ENCODE results near the gene EFHD2.

The EFHD2 gene

GRCh38 chr1:15441247-15441646 is 31.6 kb downstream of the EFHD2 start:
- no peak overlapping the region for H3K4me3 ChIP-seq (ENCODE audit: low read depth, low read length)
- H3K36me3 ChIP-seq (ENCODE audit: control insufficient read depth, insufficient read depth, low read length): no peaks in the 10 kb centered on the region
- H3K9me3 ChIP-seq (ENCODE audit: control insufficient read depth, insufficient read depth, low read length): no peaks in the 10 kb centered on the region

GRCh38 chr1:15442119-15442518 is 32.4 kb downstream of the EFHD2 start:
- Histone ChIP-seq H3K9ac (ENCODE audit: low read depth, low read length) (no peak overlapping the region), H3K4me3 (ENCODE audit: low read depth, low read length) (no peak overlapping the region), H3K36me3 (ENCODE audit: control insufficient read depth, insufficient read depth, low read length) (no peaks in the 10 kb centered on the region), H3K27me3 (ENCODE audit: control insufficient read depth, insufficient read depth, low read length) (no peaks in the 10 kb centered on the region), H3K9me3 (ENCODE audit: control insufficient read depth, insufficient read depth, low read length) (no peaks in the 10 kb centered on the region), H3K4me1 (ENCODE audit: control insufficient read depth, insufficient read depth, low read length) (no peaks in the 10 kb centered on the region)

More at GRCh38 chr1:15441247-15441646, 31.6 kb downstream of the EFHD2 start:
- no peaks in the 10 kb centered on the region for H3K27me3 ChIP-seq (ENCODE audit: control insufficient read depth, insufficient read depth, low read length)
- no peak overlapping the region for H3K9ac ChIP-seq (ENCODE audit: low read depth, low read length)
- no peaks in the 10 kb centered on the region for H3K4me1 ChIP-seq (ENCODE audit: control insufficient read depth, insufficient read depth, low read length)

GRCh38 chr1:15442759-15443158 is 33.1 kb downstream of the EFHD2 start:
- Histone ChIP-seq H3K27me3 (ENCODE audit: control insufficient read depth, insufficient read depth, low read length) (no peaks in the 10 kb centered on the region), H3K4me1 (ENCODE audit: control insufficient read depth, insufficient read depth, low read length) (no peaks in the 10 kb centered on the region), H3K9ac (ENCODE audit: low read depth, low read length) (no peak overlapping the region), H3K4me3 (ENCODE audit: low read depth, low read length) (no peak overlapping the region), H3K9me3 (ENCODE audit: control insufficient read depth, insufficient read depth, low read length) (no peaks in the 10 kb centered on the region), H3K36me3 (ENCODE audit: control insufficient read depth, insufficient read depth, low read length) (no peaks in the 10 kb centered on the region)

- Histone ChIP-seq H3K9ac (ENCODE audit: low read depth, low read length) (no peak overlapping the region), H3K36me3 (ENCODE audit: control insufficient read depth, insufficient read depth, low read length) (no peaks in the 10 kb centered on the region), H3K9me3 (ENCODE audit: control insufficient read depth, insufficient read depth, low read length) (no peaks in the 10 kb centered on the region), H3K4me1 (ENCODE audit: control insufficient read depth, insufficient read depth, low read length) (no peaks in the 10 kb centered on the region), H3K4me3 (ENCODE audit: low read depth, low read length) (no peak overlapping the region), H3K27me3 (ENCODE audit: control insufficient read depth, insufficient read depth, low read length) (no peaks in the 10 kb centered on the region)
Measured at GRCh38 chr1:15443281-15443680, 33.6 kb downstream of the EFHD2 start.

GRCh38 chr1:15444468-15445389 is 35.0 kb downstream of the EFHD2 start:
- Histone ChIP-seq H3K4me3 (ENCODE audit: low read depth, low read length) (no peak overlapping the region), H3K4me1 (ENCODE audit: control insufficient read depth, insufficient read depth, low read length) (no peaks in the 10 kb centered on the region), H3K27me3 (ENCODE audit: control insufficient read depth, insufficient read depth, low read length) (no peaks in the 10 kb centered on the region), H3K9ac (ENCODE audit: low read depth, low read length) (no peak overlapping the region), H3K9me3 (ENCODE audit: control insufficient read depth, insufficient read depth, low read length) (no peaks in the 10 kb centered on the region), H3K36me3 (ENCODE audit: control insufficient read depth, insufficient read depth, low read length) (no peaks in the 10 kb centered on the region)

- Histone ChIP-seq H3K9ac (ENCODE audit: low read depth, low read length) (no peak overlapping the region), H3K36me3 (ENCODE audit: control insufficient read depth, insufficient read depth, low read length) (no peaks in the 10 kb centered on the region), H3K4me3 (ENCODE audit: low read depth, low read length) (no peak overlapping the region), H3K27me3 (ENCODE audit: control insufficient read depth, insufficient read depth, low read length) (no peaks in the 10 kb centered on the region), H3K9me3 (ENCODE audit: control insufficient read depth, insufficient read depth, low read length) (no peaks in the 10 kb centered on the region), H3K4me1 (ENCODE audit: control insufficient read depth, insufficient read depth, low read length) (no peaks in the 10 kb centered on the region)
Measured at GRCh38 chr1:15445390-15446122, 35.9 kb downstream of the EFHD2 start.

GRCh38 chr1:15446212-15446611 is 36.5 kb downstream of the EFHD2 start:
- Histone ChIP-seq H3K9ac (ENCODE audit: low read depth, low read length) (no peak overlapping the region), H3K9me3 (ENCODE audit: control insufficient read depth, insufficient read depth, low read length) (no peaks in the 10 kb centered on the region), H3K4me3 (ENCODE audit: low read depth, low read length) (no peak overlapping the region), H3K36me3 (ENCODE audit: control insufficient read depth, insufficient read depth, low read length) (no peaks in the 10 kb centered on the region), H3K27me3 (ENCODE audit: control insufficient read depth, insufficient read depth, low read length) (no peaks in the 10 kb centered on the region), H3K4me1 (ENCODE audit: control insufficient read depth, insufficient read depth, low read length) (no peaks in the 10 kb centered on the region)

- no peaks in the 10 kb centered on the region for H3K27me3 ChIP-seq (ENCODE audit: control insufficient read depth, insufficient read depth, low read length)
- H3K9ac ChIP-seq (ENCODE audit: low read depth, low read length): no peak overlapping the region
- no peaks in the 10 kb centered on the region for H3K4me1 ChIP-seq (ENCODE audit: control insufficient read depth, insufficient read depth, low read length)
- H3K4me3 ChIP-seq (ENCODE audit: low read depth, low read length): no peak overlapping the region
- H3K9me3 ChIP-seq (ENCODE audit: control insufficient read depth, insufficient read depth, low read length): no peaks in the 10 kb centered on the region
- no peaks in the 10 kb centered on the region for H3K36me3 ChIP-seq (ENCODE audit: control insufficient read depth, insufficient read depth, low read length)
Measured at GRCh38 chr1:15448877-15449462, 39.3 kb downstream of the EFHD2 start.

- no peak overlapping the region for H3K4me3 ChIP-seq (ENCODE audit: low read depth, low read length)
- H3K36me3 ChIP-seq (ENCODE audit: control insufficient read depth, insufficient read depth, low read length): no peaks in the 10 kb centered on the region
- no peak overlapping the region for H3K9ac ChIP-seq (ENCODE audit: low read depth, low read length)
- no peaks in the 10 kb centered on the region for H3K27me3 ChIP-seq (ENCODE audit: control insufficient read depth, insufficient read depth, low read length)
- H3K9me3 ChIP-seq (ENCODE audit: control insufficient read depth, insufficient read depth, low read length): no peaks in the 10 kb centered on the region
- no peaks in the 10 kb centered on the region for H3K4me1 ChIP-seq (ENCODE audit: control insufficient read depth, insufficient read depth, low read length)
Measured at GRCh38 chr1:15449567-15449966, 39.9 kb downstream of the EFHD2 start.

- Histone ChIP-seq H3K9me3 (ENCODE audit: control insufficient read depth, insufficient read depth, low read length) (no peaks in the 10 kb centered on the region), H3K36me3 (ENCODE audit: control insufficient read depth, insufficient read depth, low read length) (no peaks in the 10 kb centered on the region), H3K4me3 (ENCODE audit: low read depth, low read length) (no peak overlapping the region), H3K9ac (ENCODE audit: low read depth, low read length) (no peak overlapping the region), H3K27me3 (ENCODE audit: control insufficient read depth, insufficient read depth, low read length) (no peaks in the 10 kb centered on the region), H3K4me1 (ENCODE audit: control insufficient read depth, insufficient read depth, low read length) (no peaks in the 10 kb centered on the region)
Measured at GRCh38 chr1:15451014-15451722, 41.5 kb downstream of the EFHD2 start.

- no peaks in the 10 kb centered on the region for H3K9me3 ChIP-seq (ENCODE audit: control insufficient read depth, insufficient read depth, low read length)
- H3K36me3 ChIP-seq (ENCODE audit: control insufficient read depth, insufficient read depth, low read length): no peaks in the 10 kb centered on the region
- no peak overlapping the region for H3K9ac ChIP-seq (ENCODE audit: low read depth, low read length)
- no peaks in the 10 kb centered on the region for H3K27me3 ChIP-seq (ENCODE audit: control insufficient read depth, insufficient read depth, low read length)
- H3K4me3 ChIP-seq (ENCODE audit: low read depth, low read length): no peak overlapping the region
- no peaks in the 10 kb centered on the region for H3K4me1 ChIP-seq (ENCODE audit: control insufficient read depth, insufficient read depth, low read length)
Measured at GRCh38 chr1:15452216-15452615, 42.5 kb downstream of the EFHD2 start.

Measured in iPS-15b (cell line).